GM12878 (cell line): ENCODE results near the gene MGAT4C. TPM values are rescaled to one million over a fixed set of nuclear protein-coding genes. Genes with fewer than 3 reads are reported as not detected.

Experiments
- EZH2 ChIP-seq: IDR thresholded peaks from 2 replicates; pipeline ENCODE4 v1.6.1; 2012; ENCODE audit warnings: low read depth, mild to moderate bottlenecking, control low read depth, inconsistent platforms, low read length, borderline replicate concordance; ENCODE audit not compliant: control insufficient read depth
- TCF7 ChIP-seq: IDR thresholded peaks from 2 replicates; pipeline ENCODE4 v1.6.1; 2014; ENCODE audit warnings: antibody characterized with exemption, borderline replicate concordance
- polyA plus RNA-seq, 11 experiments: library from polyadenylated mRNA; depleted of rRNA in 4 of 11; unstranded in 6 of 11; stranded (reverse) in 5 of 11; fragments of >200 nt; fragmentation: Nextera tagmentation in 4 of 11; fragmentation: Illumina TruSeq in 1 of 11; extraction: Ambion mirVana in 4 of 11; extraction: Trizol in 1 of 11; gene quantifications; 1 replicate in 1 of 11; 2 replicates in 10 of 11; pipeline versions ENCODE4 v1.2.1 to v1.2.3, GENCODE V29; 2011 to 2016; ENCODE audit warnings: inconsistent platforms in 2 of 11, missing spikeins in 2 of 11, low read depth in 1 of 11
- total RNA-seq, 4 experiments: library from RNA; depleted of rRNA in 3 of 4; stranded (reverse); fragments of >200 nt in 3 of 4; fragmentation: Illumina TruSeq in 1 of 4; extraction: Trizol in 1 of 4; gene quantifications; 2 replicates each; pipeline versions ENCODE4 v1.2.1 to v1.2.3, GENCODE V29; 2013 to 2021
- TF ChIP-seq, protein P1 (sequence below): fragments of 450-650 bp; IDR thresholded peaks from 2 replicates; pipeline ENCODE4 v1.6.1; 2017; ENCODE audit warnings: mild to moderate bottlenecking, moderate library complexity
- TF ChIP-seq, protein P2 (sequence below): IDR thresholded peaks from 2 replicates; pipeline ENCODE4 v1.6.1; 2012; ENCODE audit warnings: mild to moderate bottlenecking, low read depth, low read length

MGAT4C gene
- total and polyA plus RNA-seq, 10 of the 15 experiments (the other 5 are each of a cell fraction or from before 2014, with no cell fraction given), result not detected

DNA sequence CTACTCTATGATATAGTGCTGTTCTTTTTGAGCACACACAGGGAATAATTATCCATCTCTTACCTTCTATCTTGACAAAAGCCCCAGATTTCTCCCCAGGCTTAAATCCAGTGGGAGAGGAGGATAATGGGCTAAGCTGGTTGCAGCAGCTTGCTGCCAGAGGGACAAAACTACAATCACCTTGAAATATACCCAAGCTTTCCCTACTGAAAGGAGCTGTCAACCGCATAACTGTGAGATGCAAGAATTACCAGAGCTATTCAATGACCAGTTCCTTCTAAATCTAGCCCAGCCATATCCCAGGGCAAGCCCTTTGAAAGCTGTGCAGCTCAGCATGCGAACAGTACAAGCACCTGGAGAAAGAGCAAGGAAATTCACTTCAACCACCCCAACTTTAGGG is 943 bp upstream of the MGAT4C start (continued):
- TF ChIP-seq EZH2 (no peak), TCF7 (no peak)
- TF ChIP-seq, protein P1, sequence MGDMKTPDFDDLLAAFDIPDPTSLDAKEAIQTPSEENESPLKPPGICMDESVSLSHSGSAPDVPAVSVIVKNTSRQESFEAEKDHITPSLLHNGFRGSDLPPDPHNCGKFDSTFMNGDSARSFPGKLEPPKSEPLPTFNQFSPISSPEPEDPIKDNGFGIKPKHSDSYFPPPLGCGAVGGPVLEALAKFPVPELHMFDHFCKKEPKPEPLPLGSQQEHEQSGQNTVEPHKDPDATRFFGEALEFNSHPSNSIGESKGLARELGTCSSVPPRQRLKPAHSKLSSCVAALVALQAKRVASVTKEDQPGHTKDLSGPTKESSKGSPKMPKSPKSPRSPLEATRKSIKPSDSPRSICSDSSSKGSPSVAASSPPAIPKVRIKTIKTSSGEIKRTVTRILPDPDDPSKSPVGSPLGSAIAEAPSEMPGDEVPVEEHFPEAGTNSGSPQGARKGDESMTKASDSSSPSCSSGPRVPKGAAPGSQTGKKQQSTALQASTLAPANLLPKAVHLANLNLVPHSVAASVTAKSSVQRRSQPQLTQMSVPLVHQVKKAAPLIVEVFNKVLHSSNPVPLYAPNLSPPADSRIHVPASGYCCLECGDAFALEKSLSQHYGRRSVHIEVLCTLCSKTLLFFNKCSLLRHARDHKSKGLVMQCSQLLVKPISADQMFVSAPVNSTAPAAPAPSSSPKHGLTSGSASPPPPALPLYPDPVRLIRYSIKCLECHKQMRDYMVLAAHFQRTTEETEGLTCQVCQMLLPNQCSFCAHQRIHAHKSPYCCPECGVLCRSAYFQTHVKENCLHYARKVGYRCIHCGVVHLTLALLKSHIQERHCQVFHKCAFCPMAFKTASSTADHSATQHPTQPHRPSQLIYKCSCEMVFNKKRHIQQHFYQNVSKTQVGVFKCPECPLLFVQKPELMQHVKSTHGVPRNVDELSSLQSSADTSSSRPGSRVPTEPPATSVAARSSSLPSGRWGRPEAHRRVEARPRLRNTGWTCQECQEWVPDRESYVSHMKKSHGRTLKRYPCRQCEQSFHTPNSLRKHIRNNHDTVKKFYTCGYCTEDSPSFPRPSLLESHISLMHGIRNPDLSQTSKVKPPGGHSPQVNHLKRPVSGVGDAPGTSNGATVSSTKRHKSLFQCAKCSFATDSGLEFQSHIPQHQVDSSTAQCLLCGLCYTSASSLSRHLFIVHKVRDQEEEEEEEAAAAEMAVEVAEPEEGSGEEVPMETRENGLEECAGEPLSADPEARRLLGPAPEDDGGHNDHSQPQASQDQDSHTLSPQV, result no peak
- TF ChIP-seq, protein P2, sequence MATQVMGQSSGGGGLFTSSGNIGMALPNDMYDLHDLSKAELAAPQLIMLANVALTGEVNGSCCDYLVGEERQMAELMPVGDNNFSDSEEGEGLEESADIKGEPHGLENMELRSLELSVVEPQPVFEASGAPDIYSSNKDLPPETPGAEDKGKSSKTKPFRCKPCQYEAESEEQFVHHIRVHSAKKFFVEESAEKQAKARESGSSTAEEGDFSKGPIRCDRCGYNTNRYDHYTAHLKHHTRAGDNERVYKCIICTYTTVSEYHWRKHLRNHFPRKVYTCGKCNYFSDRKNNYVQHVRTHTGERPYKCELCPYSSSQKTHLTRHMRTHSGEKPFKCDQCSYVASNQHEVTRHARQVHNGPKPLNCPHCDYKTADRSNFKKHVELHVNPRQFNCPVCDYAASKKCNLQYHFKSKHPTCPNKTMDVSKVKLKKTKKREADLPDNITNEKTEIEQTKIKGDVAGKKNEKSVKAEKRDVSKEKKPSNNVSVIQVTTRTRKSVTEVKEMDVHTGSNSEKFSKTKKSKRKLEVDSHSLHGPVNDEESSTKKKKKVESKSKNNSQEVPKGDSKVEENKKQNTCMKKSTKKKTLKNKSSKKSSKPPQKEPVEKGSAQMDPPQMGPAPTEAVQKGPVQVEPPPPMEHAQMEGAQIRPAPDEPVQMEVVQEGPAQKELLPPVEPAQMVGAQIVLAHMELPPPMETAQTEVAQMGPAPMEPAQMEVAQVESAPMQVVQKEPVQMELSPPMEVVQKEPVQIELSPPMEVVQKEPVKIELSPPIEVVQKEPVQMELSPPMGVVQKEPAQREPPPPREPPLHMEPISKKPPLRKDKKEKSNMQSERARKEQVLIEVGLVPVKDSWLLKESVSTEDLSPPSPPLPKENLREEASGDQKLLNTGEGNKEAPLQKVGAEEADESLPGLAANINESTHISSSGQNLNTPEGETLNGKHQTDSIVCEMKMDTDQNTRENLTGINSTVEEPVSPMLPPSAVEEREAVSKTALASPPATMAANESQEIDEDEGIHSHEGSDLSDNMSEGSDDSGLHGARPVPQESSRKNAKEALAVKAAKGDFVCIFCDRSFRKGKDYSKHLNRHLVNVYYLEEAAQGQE, result no peak
